Left lung (tissue), 10 donors: ENCODE measurements around the gene CIITA. TPM values are rescaled to one million over a fixed set of nuclear protein-coding genes. Genes with fewer than 3 reads are reported as not detected.

Experiments
- ATAC-seq: fragments of 200-7000 bp; cut with Tn5 transposase; one replicate; pipeline ENCODE4 v1.9.1; 2020; ENCODE audit warnings: moderate library complexity
- DNase-seq, 4 donors: peaks; one replicate each; pipeline ENCODE4 v3.0.0-alpha.2; 2013 to 2020
- H3K27ac ChIP-seq, 2 donors: fragments of 200-600 bp; sonication (generic) in 1 of 2; one replicate each; pipeline versions ENCODE4 v1.5.0 to v1.8.0; 2020 to 2021
- H3K27me3 ChIP-seq, 2 donors: fragments of 200-600 bp; sonication (generic) in 1 of 2; one replicate each; pipeline versions ENCODE4 v1.5.0 to v1.8.0; 2020 to 2021
- H3K36me3 ChIP-seq, 2 donors: fragments of 200-600 bp; sonication (generic) in 1 of 2; one replicate each; pipeline versions ENCODE4 v1.5.0 to v1.8.0; 2020 to 2021
- H3K4me1 ChIP-seq, 2 donors: fragments of 200-600 bp; one replicate each; pipeline ENCODE4 v1.8.0; 2021
- H3K4me3 ChIP-seq, 2 donors: fragments of 200-600 bp; sonication (generic) in 1 of 2; one replicate each; pipeline versions ENCODE4 v1.5.0 to v1.8.0; 2020 to 2021; ENCODE audit warnings: mild to moderate bottlenecking in 1 of 2
- H3K9me3 ChIP-seq, 2 donors: fragments of 200-600 bp; sonication (generic) in 1 of 2; one replicate each; pipeline versions ENCODE4 v1.5.0 to v1.8.0; 2020 to 2021
- CTCF ChIP-seq, 2 donors: fragments of 200-600 bp; sonication (generic) in 1 of 2; IDR thresholded peaks; one replicate each; pipeline versions ENCODE4 v1.5.0 to v1.8.0; 2021; ENCODE audit warnings: antibody characterized with exemption in 2 of 2
- intact Hi-C, 2 donors: fragments of 100-400 bp; cut with DNase I; formaldehyde crosslinking; loops; one replicate each; pipeline versions ENCODE4 v1.11.2 to v1.14.2; 2022
- polyA plus RNA-seq, 6 donors: library from polyadenylated mRNA; unstranded; fragments of 120-200 nt; gene quantifications; one replicate each; pipeline ENCODE4 v1.2.1, GENCODE V29; 2013; ENCODE audit not compliant: insufficient read length in 6 of 6
- total RNA-seq, 2 donors: library from RNA; stranded (reverse); fragmentation: NEBNext Ultra II Directional; extraction: Animal tissue kit (Norgen Biotek cat#: 25700); gene quantifications; one replicate each; pipeline ENCODE4 v1.2.1, GENCODE V29; 2021
- donor health status: DM: no; HTN: yes; CAD: no.
- donor health status: DM: no; HTN: no; CAD: no.

CIITA gene
- total and polyA plus RNA-seq, 8 donors = 2.6 to 49.0 (median 5.8) TPM

GRCh38 chr16:10984509-10984908, 107.5 kb downstream of the CIITA start:
- no peak for ATAC-seq
- peaks cover 0 to 86% of the 10 kb centered on the region in 2 donors for H3K36me3 ChIP-seq

More at GRCh38 chr16:10984509-10984908, 107.5 kb downstream of the CIITA start:
- Histone ChIP-seq H3K27ac (no peak overlapping the region), H3K27me3 (no peaks in the 10 kb centered on the region), H3K9me3 (no peaks in the 10 kb centered on the region), H3K4me3 (no peak overlapping the region), H3K4me1 (peaks cover 8 to 34% of the 10 kb centered on the region in 2 donors)
- no peak for DNase-seq
- intact Hi-C loops = no loop called here
- TF ChIP-seq CTCF (IDR thresholded peaks at IDR 0.05) = no peak

Other genes starting within 250 kb of the CIITA start
- not detected for gene TEKT5, start 182.3 kb upstream of the CIITA start, total RNA-seq
- gene TEKT5, start 182.3 kb upstream of the CIITA start, polyA plus RNA-seq = under 1 TPM in 5 of 6 donors, not detected in 1; 0.13 to 0.67 (median 0.49) TPM
- gene NUBP1, start 133.4 kb upstream of the CIITA start, total RNA-seq = 10 to 100 TPM; 28.5 to 35.6 TPM
- 10 to 100 TPM; 25.0 to 31.3 (median 28.8) TPM for gene NUBP1, start 133.4 kb upstream of the CIITA start, polyA plus RNA-seq
- under 1 TPM; 0.47 to 0.85 TPM for gene TVP23A, start 58.4 kb upstream of the CIITA start, total RNA-seq
- 1 to 10 TPM; 5.9 to 8.4 (median 7.2) TPM for gene TVP23A, start 58.4 kb upstream of the CIITA start, polyA plus RNA-seq
- gene DEXI, start 65.3 kb downstream of the CIITA start, total RNA-seq = 10 to 100 TPM; 30.2 to 35.8 TPM
- gene DEXI, start 65.3 kb downstream of the CIITA start, polyA plus RNA-seq = 10 to 100 TPM; 34.8 to 54.7 (median 46.1) TPM
- gene CLEC16A, start 67.4 kb downstream of the CIITA start, total RNA-seq = 10 to 100 TPM; 35.6 to 38.6 TPM
- gene CLEC16A, start 67.4 kb downstream of the CIITA start, polyA plus RNA-seq = 10 to 100 TPM; 17.6 to 23.7 (median 21.1) TPM